Upper lobe of right lung (tissue), 1 donor: ENCODE measurements around the gene SCN8A. TPM values are rescaled to one million over a fixed set of nuclear protein-coding genes. Genes with fewer than 3 reads are reported as not detected.
A peak's percentile ranks its signal among the peaks of the same experiment; 100 is the strongest.

Experiments
- ATAC-seq: fragments of 200-7000 bp; cut with Tn5 transposase; one replicate; pipeline ENCODE4 v1.9.1; 2020; ENCODE audit warnings: mild to moderate bottlenecking, moderate library complexity
- DNase-seq: peaks from one replicate; pipeline ENCODE4 v3.0.0-alpha.2; 2020
- H3K27ac ChIP-seq: fragments of 200-600 bp; one replicate; pipeline ENCODE4 v1.8.0; 2022
- H3K27me3 ChIP-seq: fragments of 200-600 bp; one replicate; pipeline ENCODE4 v1.8.0; 2022; ENCODE audit warnings: mild to moderate bottlenecking
- H3K36me3 ChIP-seq: fragments of 200-600 bp; one replicate; pipeline ENCODE4 v1.8.0; 2022
- H3K4me1 ChIP-seq: fragments of 200-600 bp; one replicate; pipeline ENCODE4 v1.8.0; 2022
- H3K4me3 ChIP-seq: fragments of 200-600 bp; one replicate; pipeline ENCODE4 v1.8.0; 2022; ENCODE audit warnings: mild to moderate bottlenecking
- H3K9me3 ChIP-seq: fragments of 200-600 bp; one replicate; pipeline ENCODE4 v1.8.0; 2022
- CTCF ChIP-seq: fragments of 200-600 bp; IDR thresholded peaks from one replicate; pipeline ENCODE4 v1.8.0; 2022; ENCODE audit warnings: antibody characterized with exemption
- intact Hi-C: fragments of 100-400 bp; cut with DNase I; formaldehyde crosslinking; loops from one replicate; pipeline ENCODE4 v1.11.0; 2022
- total RNA-seq: library from RNA; stranded (reverse); fragmentation: NEBNext Ultra II Directional; extraction: Animal tissue kit (Norgen Biotek cat#: 25700); gene quantifications from one replicate; pipeline ENCODE4 v1.2.1, GENCODE V29; 2021
- donor health status: DM: no; HTN: yes; CAD: no; lungs with severe emphysema.

Gene SCN8A
- total RNA-seq, 1 donor from 2014 or later = 1.1 TPM

- no peak for ATAC-seq
- no peak for TF ChIP-seq CTCF
- no peaks in the 10 kb centered on the region for H3K9me3 ChIP-seq
These were observed 75.7 kb downstream of the SCN8A start for GRCh38 chr12:51666696-51667095.

GRCh38 chr12:51667269-51667668 lies 76.2 kb downstream of the SCN8A start:
- DNase-seq (no peak), ATAC-seq (no peak)
- Histone ChIP-seq H3K27me3 (no peaks in the 10 kb centered on the region), H3K36me3 (no peaks in the 10 kb centered on the region), H3K27ac (no peak overlapping the region), H3K9me3 (no peaks in the 10 kb centered on the region), H3K4me3 (no peak overlapping the region), H3K4me1 (no peaks in the 10 kb centered on the region)
- intact Hi-C loops = no loop called here
- TF ChIP-seq CTCF = no peak

More at GRCh38 chr12:51666696-51667095, 75.7 kb downstream of the SCN8A start:
- intact Hi-C loops = no loop called here
- H3K27me3 ChIP-seq = no peaks in the 10 kb centered on the region
- no peak overlapping the region for H3K4me3 ChIP-seq
- H3K27ac ChIP-seq = no peak overlapping the region
- no peak for DNase-seq
- no peaks in the 10 kb centered on the region for H3K4me1 ChIP-seq
- no peaks in the 10 kb centered on the region for H3K36me3 ChIP-seq

- Histone ChIP-seq H3K4me1 (no peaks in the 10 kb centered on the region), H3K27ac (no peak overlapping the region), H3K27me3 (peaks cover under 1% of the 10 kb centered on the region), H3K4me3 (no peak overlapping the region), H3K36me3 (no peaks in the 10 kb centered on the region), H3K9me3 (no peaks in the 10 kb centered on the region)
- DNase-seq (no peak), ATAC-seq (peak; percentile 16)
- intact Hi-C loops = no loop called here
- TF ChIP-seq CTCF = no peak
These were observed 78.2 kb downstream of the SCN8A start for GRCh38 chr12:51669271-51669670.

- Histone ChIP-seq H3K4me3 (no peak overlapping the region), H3K9me3 (no peaks in the 10 kb centered on the region), H3K4me1 (no peaks in the 10 kb centered on the region), H3K27me3 (peaks cover 7% of the 10 kb centered on the region), H3K36me3 (no peaks in the 10 kb centered on the region), H3K27ac (no peak overlapping the region)
- TF ChIP-seq CTCF = no peak
- intact Hi-C loops = no loop called here
- DNase-seq (no peak), ATAC-seq (no peak)
These were observed 79.0 kb downstream of the SCN8A start for GRCh38 chr12:51669996-51670395.

- H3K4me1 ChIP-seq = no peaks in the 10 kb centered on the region
- no peak overlapping the region for H3K27ac ChIP-seq
- intact Hi-C loops = no loop called here
- no peak for DNase-seq
- TF ChIP-seq CTCF = no peak
- H3K9me3 ChIP-seq = no peaks in the 10 kb centered on the region
- H3K36me3 ChIP-seq = no peaks in the 10 kb centered on the region
- no peak for ATAC-seq
- no peak overlapping the region for H3K4me3 ChIP-seq
- H3K27me3 ChIP-seq = peaks cover 7% of the 10 kb centered on the region
These were observed 81.3 kb downstream of the SCN8A start for GRCh38 chr12:51672334-51672733.
